IMR-90 (cell line): ENCODE data around the gene KRTAP4-12.

Source experiments
- MAFK ChIP-seq: IDR thresholded peaks from 2 replicates; pipeline ENCODE4 v1.6.1; 2012; ENCODE audit warnings: low read depth, low read length, improper control_type of control experiment
- RCOR1 ChIP-seq: IDR thresholded peaks from 2 replicates; pipeline ENCODE4 v1.6.1; 2012; ENCODE audit warnings: mild to moderate bottlenecking, low read length, improper control_type of control experiment; ENCODE audit not compliant: insufficient replicate concordance
- SMC3 ChIP-seq: fragments of 150-350 bp; IDR thresholded peaks from 2 replicates; pipeline ENCODE4 v1.6.1; 2016; ENCODE audit warnings: low read depth, mild to moderate bottlenecking, antibody characterized with exemption, low read length, moderate library complexity
- TF ChIP-seq, protein P1 (sequence below): fragments of 150-350 bp; IDR thresholded peaks from 2 replicates; pipeline ENCODE4 v1.6.1; 2016; ENCODE audit warnings: low read depth, mild to moderate bottlenecking, low read length, moderate library complexity, borderline replicate concordance
- TF ChIP-seq, protein P2 (sequence below): fragments of 150-350 bp; IDR thresholded peaks from 2 replicates; pipeline ENCODE4 v1.6.1; 2017; ENCODE audit warnings: mild to moderate bottlenecking, antibody characterized with exemption, low read length, low read depth
- TF ChIP-seq, protein P3 (sequence below): conservative IDR thresholded peaks from 2 replicates; pipeline ENCODE4 v1.5.1; 2012; ENCODE audit warnings: mild to moderate bottlenecking, low read depth, low read length, improper control_type of control experiment

DNA sequence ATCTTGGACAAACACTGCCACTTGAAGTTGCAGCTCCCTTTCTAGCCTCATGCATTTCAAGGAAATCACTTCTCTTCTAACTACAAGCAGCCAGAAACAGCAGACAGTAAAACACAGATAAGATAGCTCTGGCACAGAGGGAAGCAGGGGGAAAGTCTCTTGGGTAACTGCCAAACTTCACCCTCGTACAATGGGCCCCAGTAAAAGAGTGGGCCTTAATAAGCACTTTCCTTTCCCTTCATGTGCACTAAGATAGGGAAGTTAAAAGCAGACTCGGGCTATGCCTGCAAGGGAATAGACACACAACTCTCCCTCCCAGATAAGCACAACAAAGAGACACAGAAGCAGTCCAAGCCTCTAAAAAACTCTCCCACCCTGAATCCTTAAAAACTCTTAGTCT is 29.9 kb upstream of the KRTAP4-12 start:
- TF ChIP-seq, protein P1, sequence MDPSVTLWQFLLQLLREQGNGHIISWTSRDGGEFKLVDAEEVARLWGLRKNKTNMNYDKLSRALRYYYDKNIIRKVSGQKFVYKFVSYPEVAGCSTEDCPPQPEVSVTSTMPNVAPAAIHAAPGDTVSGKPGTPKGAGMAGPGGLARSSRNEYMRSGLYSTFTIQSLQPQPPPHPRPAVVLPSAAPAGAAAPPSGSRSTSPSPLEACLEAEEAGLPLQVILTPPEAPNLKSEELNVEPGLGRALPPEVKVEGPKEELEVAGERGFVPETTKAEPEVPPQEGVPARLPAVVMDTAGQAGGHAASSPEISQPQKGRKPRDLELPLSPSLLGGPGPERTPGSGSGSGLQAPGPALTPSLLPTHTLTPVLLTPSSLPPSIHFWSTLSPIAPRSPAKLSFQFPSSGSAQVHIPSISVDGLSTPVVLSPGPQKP = no peak
- TF ChIP-seq RCOR1 (no peak), SMC3 (no peak), MAFK (no peak)
- TF ChIP-seq, protein P2, sequence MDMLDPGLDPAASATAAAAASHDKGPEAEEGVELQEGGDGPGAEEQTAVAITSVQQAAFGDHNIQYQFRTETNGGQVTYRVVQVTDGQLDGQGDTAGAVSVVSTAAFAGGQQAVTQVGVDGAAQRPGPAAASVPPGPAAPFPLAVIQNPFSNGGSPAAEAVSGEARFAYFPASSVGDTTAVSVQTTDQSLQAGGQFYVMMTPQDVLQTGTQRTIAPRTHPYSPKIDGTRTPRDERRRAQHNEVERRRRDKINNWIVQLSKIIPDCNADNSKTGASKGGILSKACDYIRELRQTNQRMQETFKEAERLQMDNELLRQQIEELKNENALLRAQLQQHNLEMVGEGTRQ = no peak
- TF ChIP-seq, protein P3, sequence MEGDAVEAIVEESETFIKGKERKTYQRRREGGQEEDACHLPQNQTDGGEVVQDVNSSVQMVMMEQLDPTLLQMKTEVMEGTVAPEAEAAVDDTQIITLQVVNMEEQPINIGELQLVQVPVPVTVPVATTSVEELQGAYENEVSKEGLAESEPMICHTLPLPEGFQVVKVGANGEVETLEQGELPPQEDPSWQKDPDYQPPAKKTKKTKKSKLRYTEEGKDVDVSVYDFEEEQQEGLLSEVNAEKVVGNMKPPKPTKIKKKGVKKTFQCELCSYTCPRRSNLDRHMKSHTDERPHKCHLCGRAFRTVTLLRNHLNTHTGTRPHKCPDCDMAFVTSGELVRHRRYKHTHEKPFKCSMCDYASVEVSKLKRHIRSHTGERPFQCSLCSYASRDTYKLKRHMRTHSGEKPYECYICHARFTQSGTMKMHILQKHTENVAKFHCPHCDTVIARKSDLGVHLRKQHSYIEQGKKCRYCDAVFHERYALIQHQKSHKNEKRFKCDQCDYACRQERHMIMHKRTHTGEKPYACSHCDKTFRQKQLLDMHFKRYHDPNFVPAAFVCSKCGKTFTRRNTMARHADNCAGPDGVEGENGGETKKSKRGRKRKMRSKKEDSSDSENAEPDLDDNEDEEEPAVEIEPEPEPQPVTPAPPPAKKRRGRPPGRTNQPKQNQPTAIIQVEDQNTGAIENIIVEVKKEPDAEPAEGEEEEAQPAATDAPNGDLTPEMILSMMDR = no peak
